GM10248 (cell line): ENCODE data around the gene CBX4.
A peak's percentile ranks its signal among the peaks of the same experiment; 100 is the strongest.

Experiments
- CTCF ChIA-PET: fragments of 300-600 bp; sonication (Branson Sonifier 250); formaldehyde crosslinking; extraction: SDS; loops from one replicate; lab custom pipeline; 2021; ENCODE audit warnings: antibody characterized with exemption; lab: Yijun Ruan, JAX
- POLR2A ChIA-PET: fragments of 350-650 bp; sonication (Branson Sonifier 250); formaldehyde crosslinking; extraction: SDS; loops from one replicate; lab custom pipeline; 2020; ENCODE audit warnings: antibody characterized with exemption; lab: Yijun Ruan, JAX
- DNase-seq: peaks from one replicate; pipeline ENCODE4 v3.0.0; 2012; ENCODE audit errors: extremely low spot score
- TF ChIP-seq, protein P1 (sequence below): IDR thresholded peaks from 2 replicates; pipeline ENCODE4 v1.5.1; 2012; ENCODE audit warnings: mild to moderate bottlenecking, low read depth; ENCODE audit errors: extremely low read depth, missing control alignments, control extremely low read depth

The CBX4 gene

DNA sequence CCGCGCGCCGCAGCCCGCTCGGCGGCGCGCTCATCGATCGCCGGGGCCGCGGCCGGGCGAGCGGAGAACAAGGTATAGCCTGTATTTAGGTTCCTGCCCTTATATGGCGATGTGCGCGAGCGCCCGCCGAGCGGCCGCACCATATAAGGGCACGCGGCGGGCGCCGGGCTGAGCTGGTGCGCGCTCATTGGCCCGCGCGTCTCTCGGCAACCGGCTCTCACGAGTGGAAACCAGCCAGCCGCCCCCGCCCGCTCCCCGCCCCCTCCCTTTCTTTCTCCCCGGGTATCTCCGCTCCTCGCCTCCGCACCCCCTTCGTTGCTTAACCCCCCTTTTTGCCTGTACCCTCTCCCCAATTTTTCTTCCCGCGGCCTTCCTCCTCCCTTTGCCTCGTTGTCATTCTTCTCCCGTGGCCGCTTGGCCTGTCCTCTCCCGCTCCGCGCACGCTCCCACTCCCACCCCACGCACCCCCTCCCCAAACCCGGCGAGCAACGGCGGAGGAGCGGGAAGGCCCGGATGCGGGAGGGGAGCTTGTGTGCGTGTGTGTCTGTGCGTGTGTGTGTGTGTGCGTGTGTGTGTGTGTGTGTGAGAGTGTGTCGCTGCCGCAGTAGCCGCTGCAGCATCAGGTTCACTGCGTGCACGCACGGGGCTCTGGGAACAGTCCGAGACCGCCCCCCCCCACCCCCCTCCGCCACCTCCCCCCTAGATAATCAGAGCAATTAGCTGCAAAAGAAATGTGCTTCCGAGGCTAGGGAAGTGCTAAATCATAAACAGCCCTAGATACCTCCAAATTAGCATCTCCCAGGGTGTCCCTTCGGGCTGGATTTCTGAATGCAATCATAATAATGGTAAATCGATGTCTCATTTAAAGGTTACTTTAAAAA is 28.9 kb downstream of the CBX4 start:
- POLR2A ChIA-PET = interaction anchor here (0.6 to 2.2 kb wide), 2 partner anchors 29 to 30 kb away, joined by 3 to 9 read pairs; partner anchors contain the start of gene CBX4
- TF ChIP-seq, protein P1, sequence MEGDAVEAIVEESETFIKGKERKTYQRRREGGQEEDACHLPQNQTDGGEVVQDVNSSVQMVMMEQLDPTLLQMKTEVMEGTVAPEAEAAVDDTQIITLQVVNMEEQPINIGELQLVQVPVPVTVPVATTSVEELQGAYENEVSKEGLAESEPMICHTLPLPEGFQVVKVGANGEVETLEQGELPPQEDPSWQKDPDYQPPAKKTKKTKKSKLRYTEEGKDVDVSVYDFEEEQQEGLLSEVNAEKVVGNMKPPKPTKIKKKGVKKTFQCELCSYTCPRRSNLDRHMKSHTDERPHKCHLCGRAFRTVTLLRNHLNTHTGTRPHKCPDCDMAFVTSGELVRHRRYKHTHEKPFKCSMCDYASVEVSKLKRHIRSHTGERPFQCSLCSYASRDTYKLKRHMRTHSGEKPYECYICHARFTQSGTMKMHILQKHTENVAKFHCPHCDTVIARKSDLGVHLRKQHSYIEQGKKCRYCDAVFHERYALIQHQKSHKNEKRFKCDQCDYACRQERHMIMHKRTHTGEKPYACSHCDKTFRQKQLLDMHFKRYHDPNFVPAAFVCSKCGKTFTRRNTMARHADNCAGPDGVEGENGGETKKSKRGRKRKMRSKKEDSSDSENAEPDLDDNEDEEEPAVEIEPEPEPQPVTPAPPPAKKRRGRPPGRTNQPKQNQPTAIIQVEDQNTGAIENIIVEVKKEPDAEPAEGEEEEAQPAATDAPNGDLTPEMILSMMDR = no peak
- DNase-seq = peak; percentile 90
- CTCF ChIA-PET = interaction anchor here (0.6 to 4.0 kb wide), 17 partner anchors 9 to 160 kb away, joined by 3 to 28 read pairs (median 6); partner anchors contain the start of genes CBX4 and CBX8

- POLR2A ChIA-PET = no interaction called here
- DNase-seq = no peak
- CTCF ChIA-PET = interaction anchor here (1.0 to 4.0 kb wide), 7 partner anchors 11 to 161 kb away, joined by 3 to 14 read pairs (median 5); no protein-coding TSS in a partner anchor
Measured at GRCh38 chr17:79809530-79810129, 29.6 kb downstream of the CBX4 start.

DNA sequence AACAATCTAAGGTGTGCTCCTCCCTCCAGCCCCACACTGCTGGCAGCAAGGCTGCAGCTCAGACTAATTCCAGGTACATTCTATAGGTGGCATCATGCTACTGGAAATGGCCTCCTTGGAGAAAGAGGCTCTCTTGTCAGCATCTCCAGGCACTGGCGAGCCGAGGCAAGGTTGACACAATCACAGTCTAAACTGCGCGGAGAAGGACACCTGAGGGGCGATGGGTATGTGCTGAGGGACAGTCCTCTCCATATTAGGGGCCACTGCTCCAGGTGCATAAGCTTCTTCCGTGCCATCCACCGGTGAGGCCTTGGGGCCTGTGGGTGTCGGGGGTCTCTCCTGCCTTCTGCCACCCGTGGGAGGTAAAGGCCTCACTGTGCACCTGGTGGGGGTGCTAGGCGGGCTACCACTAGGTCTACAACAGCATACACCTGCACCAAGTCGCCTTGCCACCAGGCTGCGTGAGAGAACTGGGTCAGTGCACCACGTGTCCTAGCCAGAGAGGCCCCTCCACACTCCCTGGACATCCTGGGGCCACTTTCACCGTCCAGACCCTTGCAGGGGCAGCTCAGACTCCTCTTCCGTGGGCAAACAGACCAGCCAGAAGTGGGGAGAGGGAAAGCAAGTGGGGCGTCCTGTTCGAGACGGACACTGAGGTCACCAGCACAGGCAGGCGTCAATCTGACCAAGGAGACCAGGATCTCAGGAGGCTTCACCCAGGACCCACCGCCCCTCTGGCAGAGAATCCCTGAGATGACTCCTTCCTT is 30.3 kb downstream of the CBX4 start:
- POLR2A ChIA-PET = no interaction called here
- no peak for DNase-seq
- CTCF ChIA-PET = interaction anchor here (0.8 to 2.7 kb wide), 11 partner anchors 10 to 161 kb away, joined by 3 to 13 read pairs (median 5); partner anchors contain the start of genes CBX4 and CBX8
- TF ChIP-seq, protein P1 = peak; percentile 50

More at GRCh38 chr17:79809530-79810129, 29.6 kb downstream of the CBX4 start:
- TF ChIP-seq, protein P1 = no peak

GRCh38 chr17:79806863-79807720 is 32.1 kb downstream of the CBX4 start:
- DNase-seq = no peak
- POLR2A ChIA-PET = no interaction called here
- CTCF ChIA-PET = interaction anchor here (1.2 to 2.5 kb wide), 8 partner anchors 12 to 65 kb away, joined by 3 to 13 read pairs (median 4); partner anchors contain the start of gene CBX4
- TF ChIP-seq, protein P1 = no peak

- POLR2A ChIA-PET = no interaction called here
- CTCF ChIA-PET = interaction anchor here (2.2 to 2.5 kb wide), 2 partner anchors 12 to 17 kb away, joined by 5 to 13 read pairs; no protein-coding TSS in a partner anchor
- DNase-seq = no peak
- TF ChIP-seq, protein P1 = no peak
Measured at GRCh38 chr17:79806446-79806760, 32.8 kb downstream of the CBX4 start.
